SK-N-SH (cell line): ENCODE results near the gene TUT4. TPM values are rescaled to one million over a fixed set of nuclear protein-coding genes. Genes with fewer than 3 reads are reported as not detected.

Source experiments
- CTCF ChIA-PET: fragments of 300-600, 350-600 bp; formaldehyde crosslinking; extraction: SDS; loops from one replicate; lab custom pipeline; 2021; lab: Yijun Ruan, JAX
- POLR2A ChIA-PET: fragments of 350-600 bp; sonication (Branson Sonifier 250); formaldehyde crosslinking; extraction: SDS; loops from one replicate; lab custom pipeline; 2020; ENCODE audit warnings: antibody characterized with exemption, inconsistent platforms; lab: Yijun Ruan, JAX
- DNase-seq: peaks from one replicate; pipeline ENCODE4 v3.0.0; 2012
- H2AFZ ChIP-seq: fragments of 200-600 bp; sonication (generic); 2 replicates; pipeline ENCODE4 v1.8.1; 2016; ENCODE audit warnings: antibody characterized with exemption, mild to moderate bottlenecking, low read depth
- H3F3A ChIP-seq: fragments of 200-600 bp; sonication (generic); replicated peaks from 2 replicates; pipeline ENCODE3; 2016; ENCODE audit warnings: antibody characterized with exemption, mild to moderate bottlenecking; ENCODE audit not compliant: insufficient read depth
- H3K27ac ChIP-seq, 2 experiments: fragments of 200-500 bp in 1 of 2; fragments of 200-600 bp in 1 of 2; sonication (Bioruptor generic) in 1 of 2; sonication (generic), shearing (Covaris generic) in 1 of 2; 2 replicates each; pipeline versions ENCODE4 v1.5.1 to v1.6.1; 2014 to 2016; ENCODE audit warnings: low read depth in 2 of 2, inconsistent platforms in 1 of 2, low read length in 1 of 2, mild to moderate bottlenecking in 1 of 2, mixed read lengths in 1 of 2
- H3K27me3 ChIP-seq: fragments of 200-600 bp; sonication (generic), shearing (Covaris generic); 2 replicates; pipeline ENCODE4 v1.6.1; 2016; ENCODE audit warnings: mixed run types; ENCODE audit not compliant: insufficient read depth
- H3K36me3 ChIP-seq, 2 experiments: fragments of 200-500 bp in 1 of 2; fragments of 200-600 bp in 1 of 2; sonication (Bioruptor generic) in 1 of 2; sonication (generic) in 1 of 2; replicated peaks in 1 of 2; 2 replicates each; pipeline versions ENCODE3 to v1.5.1; 2014 to 2016; ENCODE audit warnings: low read length in 1 of 2, mild to moderate bottlenecking in 1 of 2; ENCODE audit not compliant: insufficient read depth in 2 of 2, control insufficient read depth in 1 of 2
- H3K4me1 ChIP-seq, 2 experiments: fragments of 200-500 bp in 1 of 2; fragments of 200-600 bp in 1 of 2; sonication (Bioruptor generic) in 1 of 2; sonication (generic), shearing (Covaris generic) in 1 of 2; 2 replicates each; pipeline versions ENCODE4 v1.5.1 to v1.6.1; 2014 to 2016; ENCODE audit warnings: low read depth in 1 of 2, low read length in 1 of 2, mixed run types in 1 of 2; ENCODE audit not compliant: insufficient read depth in 2 of 2, control insufficient read depth in 1 of 2
- H3K4me2 ChIP-seq: fragments of 200-600 bp; sonication (generic), shearing (Covaris generic); 2 replicates; pipeline ENCODE4 v1.6.1; 2017; ENCODE audit warnings: mixed run types
- H3K4me3 ChIP-seq, 2 experiments: fragments of 200-500 bp in 1 of 2; fragments of 200-600 bp in 1 of 2; sonication (Bioruptor generic) in 1 of 2; sonication (generic), shearing (Covaris generic) in 1 of 2; 2 replicates each; pipeline versions ENCODE4 v1.5.1 to v1.8.1; 2014 to 2016; ENCODE audit warnings: low read depth in 2 of 2, inconsistent platforms in 1 of 2, low read length in 1 of 2, mild to moderate bottlenecking in 1 of 2, mixed read lengths in 1 of 2, moderate library complexity in 1 of 2
- H3K79me2 ChIP-seq: fragments of 200-600 bp; sonication (generic); 2 replicates; pipeline ENCODE4 v1.8.1; 2017; ENCODE audit warnings: mild to moderate bottlenecking; ENCODE audit not compliant: insufficient read depth
- H3K9ac ChIP-seq: fragments of 200-600 bp; sonication (generic); 2 replicates; pipeline ENCODE4 v1.6.1; 2017; ENCODE audit warnings: mixed run types
- H3K9me2 ChIP-seq: fragments of 200-600 bp; sonication (generic); 2 replicates; pipeline ENCODE4 v1.6.1; 2017; ENCODE audit warnings: mixed run types
- H3K9me3 ChIP-seq: fragments of 200-600 bp; sonication (generic); 2 replicates; pipeline ENCODE4 v1.6.1; 2017; ENCODE audit warnings: mixed run types, mild to moderate bottlenecking, moderate library complexity
- H4K20me1 ChIP-seq: fragments of 200-600 bp; sonication (generic); 2 replicates; pipeline ENCODE4 v1.6.1; 2017; ENCODE audit warnings: mild to moderate bottlenecking, mixed run types; ENCODE audit not compliant: insufficient read depth
- CHD2 ChIP-seq: fragments of 150-350 bp; IDR thresholded peaks from 2 replicates; pipeline ENCODE4 v1.6.1; 2018; ENCODE audit warnings: low read length; ENCODE audit not compliant: partially characterized antibody
- EP300 ChIP-seq, 2 experiments: IDR thresholded peaks; 2 replicates each; pipeline versions ENCODE4 v1.4.0 to v1.6.1; 2012; ENCODE audit warnings: borderline replicate concordance in 1 of 2, low read depth in 1 of 2, low read length in 1 of 2
- FOXJ3 ChIP-seq: sonication (generic); formaldehyde crosslinking; IDR thresholded peaks from 2 replicates; pipeline ENCODE4 v1.5.1; 2020; ENCODE audit warnings: mild to moderate bottlenecking, missing genetic modification reagents
- FOXM1 ChIP-seq: IDR thresholded peaks from 2 replicates; pipeline ENCODE4 v1.4.0; 2012; ENCODE audit warnings: low read depth, mild to moderate bottlenecking
- GABPA ChIP-seq: IDR thresholded peaks from 2 replicates; pipeline ENCODE4 v1.4.0; 2012; ENCODE audit warnings: low read depth, mild to moderate bottlenecking
- JUND ChIP-seq: IDR thresholded peaks from 2 replicates; pipeline ENCODE4 v1.4.0; 2012
- NFIC ChIP-seq: IDR thresholded peaks from 2 replicates; pipeline ENCODE4 v1.4.0; 2012; ENCODE audit warnings: borderline replicate concordance
- RAD21 ChIP-seq: IDR thresholded peaks from 2 replicates; pipeline ENCODE4 v1.6.1; 2012; ENCODE audit warnings: mild to moderate bottlenecking, low read length
- RCOR1 ChIP-seq: fragments of 150-350 bp; IDR thresholded peaks from 2 replicates; pipeline ENCODE4 v1.6.1; 2017; ENCODE audit warnings: antibody characterized with exemption, low read length
- RFX5 ChIP-seq: IDR thresholded peaks from 2 replicates; pipeline ENCODE4 v1.6.1; 2012; ENCODE audit warnings: mild to moderate bottlenecking, improper control_type of control experiment, low read length
- TCF12 ChIP-seq: IDR thresholded peaks from 2 replicates; pipeline ENCODE4 v1.4.0; 2012
- YY1 ChIP-seq: IDR thresholded peaks from 2 replicates; pipeline ENCODE4 v1.4.0; 2012; ENCODE audit warnings: low read depth, mild to moderate bottlenecking
- WGBS: methylation state at CpG from one replicate; pipeline ENCODE4 v1.1.6; 2017; ENCODE audit warnings: low lambda C conversion rate; 5-methylcytosine and 5-hydroxymethylcytosine counted together
- polyA plus RNA-seq, 3 experiments: library from polyadenylated mRNA; depleted of rRNA; stranded (reverse); fragments of >200 nt; gene quantifications; 2 replicates each; pipeline ENCODE4 v1.2.3, GENCODE V29; 2012
- TF ChIP-seq, protein P1 (sequence below): fragments of 150-350 bp; IDR thresholded peaks from 2 replicates; pipeline ENCODE4 v1.6.1; 2016; ENCODE audit warnings: mild to moderate bottlenecking, low read depth, low read length
- TF ChIP-seq, protein P2 (sequence below): IDR thresholded peaks from 2 replicates; pipeline ENCODE4; 2012
- TF ChIP-seq, protein P3 (sequence below): fragments of 200-600 bp; sonication (generic); IDR thresholded peaks from 2 replicates; pipeline ENCODE4 v1.6.1; 2017; ENCODE audit warnings: antibody characterized with exemption, mild to moderate bottlenecking, moderate library complexity
- TF ChIP-seq, protein P4 (sequence below): IDR thresholded peaks from 2 replicates; pipeline ENCODE4 v1.4.0; 2012; ENCODE audit warnings: low read depth, borderline replicate concordance

The TUT4 gene
- polyA plus RNA-seq, 1 of the 3 experiments (the other 2 are of a cell fraction): 28.3 TPM

DNA sequence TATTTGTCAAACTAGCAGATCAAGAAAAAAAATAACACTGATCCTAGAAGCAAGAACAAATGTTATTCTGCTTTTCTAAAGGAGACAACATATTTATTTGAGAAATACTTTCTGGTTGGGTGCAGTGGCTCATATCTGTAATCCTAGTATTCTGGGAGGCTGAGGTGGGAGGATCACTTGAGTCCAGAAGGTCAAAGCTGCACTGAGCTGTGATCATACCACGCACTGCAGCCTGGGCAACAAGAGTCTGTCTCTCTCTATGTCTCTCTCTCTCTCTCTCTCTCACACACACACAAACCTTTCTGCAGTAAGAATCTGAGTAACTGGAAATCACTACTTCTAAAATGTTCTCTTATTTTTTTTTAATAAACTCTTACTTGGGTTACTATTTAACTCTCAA is 117.2 kb downstream of the TUT4 start:
- no peak overlapping the region for H3K9ac ChIP-seq
- no peak overlapping the region for H3K4me3 ChIP-seq
- no peaks in the 10 kb centered on the region for H3F3A ChIP-seq
- CTCF ChIA-PET: interaction anchor here (1.2 kb wide), 1 partner anchor 250 kb away, joined by 3 read pairs; no protein-coding TSS in a partner anchor
- no peak for DNase-seq
- no peaks in the 10 kb centered on the region for H4K20me1 ChIP-seq
- H3K27ac ChIP-seq: no peak overlapping the region
- no peak overlapping the region for H2AFZ ChIP-seq
- no peaks in the 10 kb centered on the region for H3K9me2 ChIP-seq
- peaks cover 46 to 57% of the 10 kb centered on the region in 2 experiments for H3K36me3 ChIP-seq
- TF ChIP-seq TCF12: no peak
- TF ChIP-seq EP300 (IDR thresholded peaks at IDR 0.05; ENCODE audit: borderline replicate concordance in 1 of 2, low read depth in 1 of 2, low read length in 1 of 2): no peak
- TF ChIP-seq, protein P1, sequence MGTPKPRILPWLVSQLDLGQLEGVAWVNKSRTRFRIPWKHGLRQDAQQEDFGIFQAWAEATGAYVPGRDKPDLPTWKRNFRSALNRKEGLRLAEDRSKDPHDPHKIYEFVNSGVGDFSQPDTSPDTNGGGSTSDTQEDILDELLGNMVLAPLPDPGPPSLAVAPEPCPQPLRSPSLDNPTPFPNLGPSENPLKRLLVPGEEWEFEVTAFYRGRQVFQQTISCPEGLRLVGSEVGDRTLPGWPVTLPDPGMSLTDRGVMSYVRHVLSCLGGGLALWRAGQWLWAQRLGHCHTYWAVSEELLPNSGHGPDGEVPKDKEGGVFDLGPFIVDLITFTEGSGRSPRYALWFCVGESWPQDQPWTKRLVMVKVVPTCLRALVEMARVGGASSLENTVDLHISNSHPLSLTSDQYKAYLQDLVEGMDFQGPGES: no peak
- TF ChIP-seq NFIC: no peak
- TF ChIP-seq RFX5: no peak
- no peak for TF ChIP-seq RCOR1
- TF ChIP-seq, protein P2, sequence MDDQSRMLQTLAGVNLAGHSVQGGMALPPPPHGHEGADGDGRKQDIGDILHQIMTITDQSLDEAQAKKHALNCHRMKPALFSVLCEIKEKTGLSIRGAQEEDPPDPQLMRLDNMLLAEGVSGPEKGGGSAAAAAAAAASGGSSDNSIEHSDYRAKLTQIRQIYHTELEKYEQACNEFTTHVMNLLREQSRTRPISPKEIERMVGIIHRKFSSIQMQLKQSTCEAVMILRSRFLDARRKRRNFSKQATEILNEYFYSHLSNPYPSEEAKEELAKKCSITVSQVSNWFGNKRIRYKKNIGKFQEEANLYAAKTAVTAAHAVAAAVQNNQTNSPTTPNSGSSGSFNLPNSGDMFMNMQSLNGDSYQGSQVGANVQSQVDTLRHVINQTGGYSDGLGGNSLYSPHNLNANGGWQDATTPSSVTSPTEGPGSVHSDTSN: no peak
- TF ChIP-seq YY1: no peak
- no peak for TF ChIP-seq JUND
- TF ChIP-seq CHD2: no peak
- no peak for TF ChIP-seq GABPA
- TF ChIP-seq, protein P3, sequence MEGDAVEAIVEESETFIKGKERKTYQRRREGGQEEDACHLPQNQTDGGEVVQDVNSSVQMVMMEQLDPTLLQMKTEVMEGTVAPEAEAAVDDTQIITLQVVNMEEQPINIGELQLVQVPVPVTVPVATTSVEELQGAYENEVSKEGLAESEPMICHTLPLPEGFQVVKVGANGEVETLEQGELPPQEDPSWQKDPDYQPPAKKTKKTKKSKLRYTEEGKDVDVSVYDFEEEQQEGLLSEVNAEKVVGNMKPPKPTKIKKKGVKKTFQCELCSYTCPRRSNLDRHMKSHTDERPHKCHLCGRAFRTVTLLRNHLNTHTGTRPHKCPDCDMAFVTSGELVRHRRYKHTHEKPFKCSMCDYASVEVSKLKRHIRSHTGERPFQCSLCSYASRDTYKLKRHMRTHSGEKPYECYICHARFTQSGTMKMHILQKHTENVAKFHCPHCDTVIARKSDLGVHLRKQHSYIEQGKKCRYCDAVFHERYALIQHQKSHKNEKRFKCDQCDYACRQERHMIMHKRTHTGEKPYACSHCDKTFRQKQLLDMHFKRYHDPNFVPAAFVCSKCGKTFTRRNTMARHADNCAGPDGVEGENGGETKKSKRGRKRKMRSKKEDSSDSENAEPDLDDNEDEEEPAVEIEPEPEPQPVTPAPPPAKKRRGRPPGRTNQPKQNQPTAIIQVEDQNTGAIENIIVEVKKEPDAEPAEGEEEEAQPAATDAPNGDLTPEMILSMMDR: no peak
- TF ChIP-seq RAD21: no peak
- no peak for TF ChIP-seq FOXJ3 (CRISPR knock-in tag)
- no peak for TF ChIP-seq FOXM1
- TF ChIP-seq, protein P4, sequence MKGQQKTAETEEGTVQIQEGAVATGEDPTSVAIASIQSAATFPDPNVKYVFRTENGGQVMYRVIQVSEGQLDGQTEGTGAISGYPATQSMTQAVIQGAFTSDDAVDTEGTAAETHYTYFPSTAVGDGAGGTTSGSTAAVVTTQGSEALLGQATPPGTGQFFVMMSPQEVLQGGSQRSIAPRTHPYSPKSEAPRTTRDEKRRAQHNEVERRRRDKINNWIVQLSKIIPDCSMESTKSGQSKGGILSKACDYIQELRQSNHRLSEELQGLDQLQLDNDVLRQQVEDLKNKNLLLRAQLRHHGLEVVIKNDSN: no peak
- H3K4me2 ChIP-seq: no peak overlapping the region
- no peaks in the 10 kb centered on the region for H3K4me1 ChIP-seq
- POLR2A ChIA-PET: no interaction called here
- no peaks in the 10 kb centered on the region for H3K79me2 ChIP-seq
- no peaks in the 10 kb centered on the region for H3K9me3 ChIP-seq
- WGBS: 100% methylated on average over 1 of the region's 1 CpG
- no peaks in the 10 kb centered on the region for H3K27me3 ChIP-seq
